GM18861 (cell line): ENCODE results near the gene MAMDC2.

ENCODE experiments used
- ATAC-seq: cut with Tn5 transposase; IDR thresholded peaks from one replicate; pipeline ENCODE4 v1.9.1; 2021; ENCODE audit not compliant: unreplicated experiment

The MAMDC2 gene

DNA sequence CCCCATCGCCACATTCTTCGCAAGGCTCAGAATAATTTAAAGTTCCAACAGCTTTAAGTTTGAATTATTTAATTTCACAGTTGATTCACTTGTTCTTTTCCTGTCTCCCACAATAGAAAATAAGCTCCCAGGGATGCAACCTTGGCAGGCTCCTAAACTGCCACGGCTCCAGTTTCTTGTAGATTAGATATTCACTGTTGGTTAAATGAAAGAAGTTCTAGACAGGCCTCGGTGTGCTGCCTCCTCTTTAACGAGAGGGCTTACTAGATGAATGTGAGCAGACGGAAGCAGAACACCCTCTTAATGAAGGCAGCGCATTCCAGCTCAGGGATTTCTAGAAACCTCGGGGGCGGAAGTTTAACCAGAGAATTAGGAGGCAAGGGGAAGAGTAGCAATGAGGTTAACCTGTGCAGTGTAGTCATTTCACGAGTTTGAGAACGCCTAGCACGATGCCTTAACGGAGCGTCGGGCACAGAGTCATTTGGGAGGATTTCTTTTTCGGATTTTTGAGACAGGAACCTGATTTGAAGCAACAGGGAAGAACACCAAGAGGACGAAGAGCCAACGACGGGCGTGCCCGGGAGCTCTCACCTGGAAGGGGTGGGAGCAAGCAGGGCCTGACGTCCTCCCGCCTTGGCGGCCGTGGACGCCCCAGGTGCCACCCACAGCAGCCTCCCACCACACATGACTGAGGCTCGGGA, 214.5 kb downstream of the MAMDC2 start:
- ATAC-seq: peak; percentile 28

DNA sequence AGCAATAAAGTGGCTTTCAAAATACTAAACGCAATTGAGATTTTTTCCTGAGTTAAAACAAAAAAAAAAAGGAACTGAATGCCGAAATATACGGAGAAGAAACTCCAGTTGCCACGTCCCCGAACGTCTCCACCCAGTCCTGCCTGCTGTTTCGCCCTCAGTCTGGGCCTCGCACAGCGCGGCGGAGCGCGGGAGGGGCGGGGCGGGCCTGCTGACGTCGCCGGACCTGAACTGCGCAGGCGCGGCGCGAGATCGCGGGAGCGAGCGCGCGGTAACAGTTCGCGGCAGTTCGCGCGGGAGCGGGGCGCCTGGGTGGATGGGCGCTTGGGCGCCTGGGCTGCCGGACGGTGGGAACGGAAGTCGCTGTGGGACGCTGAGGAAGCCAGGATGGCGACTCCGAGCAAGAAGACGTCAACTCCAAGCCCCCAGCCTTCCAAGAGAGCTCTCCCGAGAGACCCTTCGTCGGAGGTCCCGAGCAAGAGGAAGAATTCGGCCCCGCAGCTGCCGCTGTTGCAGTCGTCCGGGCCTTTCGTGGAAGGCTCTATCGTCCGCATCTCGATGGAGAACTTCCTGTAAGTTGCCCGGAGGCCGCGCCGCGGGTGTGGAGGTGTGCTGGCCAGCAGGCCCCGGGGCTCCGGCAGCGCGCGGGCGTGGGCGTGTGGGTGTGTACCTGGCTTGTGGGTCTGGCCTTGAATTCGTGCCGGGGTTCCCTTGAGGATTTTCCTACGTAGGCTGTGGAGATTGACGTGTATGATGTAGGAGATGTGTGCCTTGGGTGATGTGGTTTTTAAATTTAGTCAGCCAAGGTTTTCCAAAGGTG, 215.3 kb downstream of the MAMDC2 start, which contains the start of gene SMC5:
TSS of gene SMC5 (plus strand) at position 287 of the 820 bp plus-strand sequence. CDS start at position 388, 101 bp downstream.
- peak; percentile 79 for ATAC-seq

DNA sequence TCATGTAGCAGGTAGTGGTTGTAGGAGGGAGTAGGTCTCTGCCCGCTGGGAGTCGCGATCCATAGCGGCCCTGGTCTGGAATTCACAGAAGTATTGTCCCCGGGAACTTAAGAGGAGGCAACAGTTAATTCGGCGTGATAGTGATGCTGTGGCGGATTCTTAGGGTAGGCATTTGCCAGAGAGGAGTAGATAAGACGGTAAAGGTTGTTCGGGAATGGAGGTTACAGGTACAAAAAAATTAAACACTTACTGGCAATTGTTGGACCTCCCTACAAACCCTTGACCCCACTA, 215.8 kb downstream of the MAMDC2 start:
- ATAC-seq: no peak

DNA sequence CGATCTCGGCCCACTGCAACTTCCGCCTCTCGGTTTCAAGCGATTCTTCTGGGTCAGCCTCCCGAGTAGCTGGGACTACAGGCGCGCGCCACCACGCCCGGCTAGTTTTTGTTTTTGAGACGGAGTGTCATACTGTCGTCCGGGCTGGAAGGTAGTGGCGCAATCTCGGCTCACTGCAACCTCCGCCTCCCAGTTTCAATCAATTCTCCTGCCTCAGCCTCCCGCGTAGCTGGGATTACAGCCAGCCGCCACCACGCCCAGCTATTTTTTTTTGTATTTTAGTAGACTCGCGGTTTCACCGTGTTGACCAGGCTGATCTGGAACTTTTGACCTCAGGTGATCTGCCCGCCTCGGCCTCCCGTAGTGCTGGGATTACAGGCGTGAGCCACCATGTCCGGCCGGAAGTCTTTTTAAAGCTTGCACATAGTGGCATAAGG, 216.4 kb downstream of the MAMDC2 start:
- ATAC-seq: no peak

DNA sequence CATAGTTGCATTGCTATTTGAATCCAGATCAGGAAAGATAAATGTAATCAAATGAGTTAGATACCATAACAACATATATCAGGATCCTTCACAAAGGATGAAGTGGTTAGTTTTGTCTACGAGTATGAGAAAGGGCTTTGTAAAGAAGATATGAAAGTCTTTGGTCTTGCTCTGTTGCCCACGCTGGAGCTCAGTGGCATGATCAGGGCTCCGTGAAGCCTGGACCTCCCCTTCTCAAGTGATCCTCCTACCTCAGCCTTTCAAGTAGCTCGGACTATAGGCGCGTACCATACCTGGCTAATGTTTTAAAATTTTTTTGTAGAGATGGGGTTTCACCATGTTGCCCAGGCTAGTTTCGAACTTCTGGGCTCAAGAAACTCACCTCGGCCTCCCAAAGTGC, 217.0 kb downstream of the MAMDC2 start:
- ATAC-seq: peak; percentile 38

DNA sequence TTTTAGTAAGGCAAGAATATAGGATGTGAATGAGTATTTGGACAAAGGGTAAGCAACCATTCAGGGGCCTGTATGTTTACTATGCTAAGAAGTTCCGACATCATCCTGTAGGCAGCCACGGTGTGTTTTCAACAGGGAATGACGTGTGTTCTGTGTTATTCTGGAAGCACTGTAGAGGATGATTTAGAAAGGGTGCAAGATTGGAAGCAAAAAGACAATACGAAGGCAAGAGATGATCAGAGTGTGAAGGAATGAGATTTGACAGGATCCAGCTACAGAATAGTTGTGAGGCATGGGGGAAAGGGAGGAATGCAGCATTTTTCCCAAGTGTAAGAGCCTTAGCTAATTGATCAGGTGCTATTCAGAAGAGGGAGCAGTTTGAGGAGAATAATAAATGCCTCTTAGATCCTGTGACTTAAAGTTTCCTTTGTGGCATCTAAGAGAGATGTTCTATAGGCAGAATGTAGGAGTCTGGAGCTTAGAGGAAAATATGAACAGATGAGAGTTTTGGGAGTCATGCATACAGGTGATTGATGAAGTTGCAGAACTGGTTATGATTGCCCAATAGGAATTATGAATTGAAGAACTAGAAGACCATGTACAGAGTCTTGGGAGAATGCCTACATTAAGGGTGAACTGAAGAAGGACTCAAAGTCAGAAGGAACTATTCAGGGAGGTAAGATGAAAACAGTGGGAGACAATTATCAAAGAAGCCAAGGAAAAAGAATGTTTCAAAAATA, 217.7 kb downstream of the MAMDC2 start:
- no peak for ATAC-seq

DNA sequence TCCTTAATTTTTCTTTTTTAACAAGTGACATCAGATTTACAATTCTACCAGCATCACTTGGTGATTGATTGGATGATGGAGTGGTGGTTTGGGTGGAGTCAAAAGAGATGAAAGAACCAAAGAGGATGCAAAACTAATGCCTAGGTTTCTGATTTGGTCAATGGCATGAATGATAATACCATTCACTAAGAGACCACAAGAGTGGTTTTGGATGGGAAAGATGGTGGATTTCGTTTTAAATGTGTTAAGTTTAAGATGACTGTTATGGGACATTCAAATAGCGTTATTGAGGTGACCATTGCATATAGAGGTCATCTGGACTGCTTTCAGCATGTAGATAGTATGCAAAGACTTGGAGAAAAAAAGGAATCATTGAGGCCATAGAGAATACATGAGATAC, 218.7 kb downstream of the MAMDC2 start:
- ATAC-seq: no peak

DNA sequence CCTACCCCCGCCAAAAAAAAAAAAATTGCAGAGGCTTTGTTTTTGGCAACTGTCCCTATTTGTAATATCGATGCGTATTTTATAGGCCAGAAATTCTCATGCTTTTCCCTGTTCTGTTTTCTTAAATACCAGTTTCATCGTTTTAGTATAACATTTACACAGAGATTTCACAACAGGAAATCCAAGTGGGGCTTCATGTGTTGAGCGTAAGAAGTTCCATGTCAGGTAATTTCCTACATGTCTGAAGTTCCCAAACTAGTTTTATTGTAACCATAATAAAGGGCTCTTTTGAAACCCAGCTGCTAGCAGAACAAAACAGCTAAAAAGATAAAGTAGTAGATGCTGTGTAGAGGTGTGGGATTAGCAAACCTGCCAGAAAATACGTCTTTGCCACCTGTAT, 219.3 kb downstream of the MAMDC2 start:
- no peak for ATAC-seq

DNA sequence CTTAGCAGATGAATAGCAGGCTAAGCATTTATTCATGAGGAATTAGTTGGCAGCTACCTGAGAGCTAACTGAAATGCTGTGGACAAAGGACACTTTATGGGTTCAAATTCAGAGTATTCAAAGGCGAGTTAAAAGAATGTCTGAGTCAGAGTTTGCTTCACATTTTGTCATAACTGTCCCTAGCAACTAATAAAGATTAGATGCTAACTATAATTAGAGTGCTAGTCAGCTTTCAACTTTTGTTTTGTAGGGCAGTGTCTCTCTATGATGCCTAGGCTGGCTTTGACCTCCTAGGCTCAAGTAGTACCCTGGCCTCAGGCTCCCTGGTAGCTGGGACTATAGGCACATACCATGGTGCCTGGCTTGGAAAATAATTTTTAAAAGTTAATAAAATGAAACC, 219.8 kb downstream of the MAMDC2 start:
- no peak for ATAC-seq
